NCI-H524 (cell line): Measurements from ENCODE around the gene LMF1.

Experiments
- DNase-seq, 2 experiments: peaks; one replicate each; lab custom pipeline; 2025; lab: John Stamatoyannopoulos, UW

The LMF1 gene

GRCh38 chr16:970766-971581, at the start of gene LMF1:
Gene LMF1, minus strand, starts transcription at chr16:970984. Its CDS starts 4 bp downstream, at chr16:970980.
- peak; percentile 67 to 80 for DNase-seq

- DNase-seq, result no peak
These were observed 49.3 kb upstream of the LMF1 start for GRCh38 chr16:1020091-1020399.

GRCh38 chr16:1019231-1020090, 48.7 kb upstream of the LMF1 start:
- DNase-seq, result peak; percentile 71 to 81

GRCh38 chr16:1018447-1019198, 47.8 kb upstream of the LMF1 start:
- no peak for DNase-seq

- DNase-seq, result no peak
These were observed 44.1 kb upstream of the LMF1 start for GRCh38 chr16:1014771-1015495.

GRCh38 chr16:1014221-1014620, 43.4 kb upstream of the LMF1 start:
- no peak for DNase-seq

- DNase-seq, result no peak
These were observed 42.8 kb upstream of the LMF1 start for GRCh38 chr16:1013593-1013900.

- DNase-seq, result peak in 1 of 2 experiments; percentile 20
These were observed 42.2 kb upstream of the LMF1 start for GRCh38 chr16:1012722-1013592.

GRCh38 chr16:1012135-1012534, 41.4 kb upstream of the LMF1 start:
- DNase-seq, result no peak

- no peak for DNase-seq
These were observed 40.7 kb upstream of the LMF1 start for GRCh38 chr16:1011316-1012082.

- no peak for DNase-seq
These were observed 40.0 kb upstream of the LMF1 start for GRCh38 chr16:1010815-1011214.

GRCh38 chr16:1010251-1010650, 39.5 kb upstream of the LMF1 start:
- no peak for DNase-seq

- DNase-seq, result no peak
These were observed 38.8 kb upstream of the LMF1 start for GRCh38 chr16:1009358-1010150.

GRCh38 chr16:1008085-1008484, 37.3 kb upstream of the LMF1 start:
- no peak for DNase-seq

- DNase-seq, result no peak
These were observed 36.6 kb upstream of the LMF1 start for GRCh38 chr16:1007284-1007850.

GRCh38 chr16:1006781-1007180, 36.0 kb upstream of the LMF1 start:
- no peak for DNase-seq

GRCh38 chr16:1005286-1005685, 34.5 kb upstream of the LMF1 start:
- DNase-seq, result no peak

- DNase-seq, result no peak
These were observed 32.9 kb upstream of the LMF1 start for GRCh38 chr16:1003391-1004347.
